ENCODE data around the gene TXNIP. TPM values are rescaled to one million over a fixed set of nuclear protein-coding genes. Genes with fewer than 3 reads are reported as not detected.

The TXNIP gene
- total RNA-seq, 1 experiment from 2014 or later: 131 TPM

- no peak for DNase-seq
- Histone ChIP-seq H3K79me2 (ENCODE audit: low read depth) (no peaks in the 10 kb centered on the region), H2AFZ (no peak overlapping the region), H3K9me3 (ENCODE audit: insufficient read depth, low read depth) (no peaks in the 10 kb centered on the region), H3K36me3 (ENCODE audit: low read depth) (no peaks in the 10 kb centered on the region), H3K4me1 (replicated peaks; ENCODE audit: insufficient read depth) (no peaks in the 10 kb centered on the region; the same call in 1 of the 2 replicates), H3K27ac (no peak overlapping the region), H3K4me3 (no peak overlapping the region), H4K20me1 (ENCODE audit: insufficient read depth) (no peaks in the 10 kb centered on the region), H3K9me2 (ENCODE audit: insufficient read depth) (no peaks in the 10 kb centered on the region), H3F3A (ENCODE audit: insufficient read depth, low read depth) (peaks cover 17% of the 10 kb centered on the region; the same call in 1 of the 2 replicates), H3K4me2 (no peak overlapping the region), H3K27me3 (ENCODE audit: insufficient read depth, low read depth) (no peaks in the 10 kb centered on the region)
- BruUV-seq (replicated peaks): no TSS peak
- ChIA-PET POLR2A (ENCODE audit: unreplicated experiment) (interaction anchor here (0.7 kb wide), 1 partner anchor 290 kb away, joined by 3 read pairs; no protein-coding TSS in a partner anchor), CTCF (no interaction called here)
- TF ChIP-seq EZH2 (IDR thresholded peaks at IDR 0.05; ENCODE audit: low read depth): no peak
- TF ChIP-seq, protein P1, sequence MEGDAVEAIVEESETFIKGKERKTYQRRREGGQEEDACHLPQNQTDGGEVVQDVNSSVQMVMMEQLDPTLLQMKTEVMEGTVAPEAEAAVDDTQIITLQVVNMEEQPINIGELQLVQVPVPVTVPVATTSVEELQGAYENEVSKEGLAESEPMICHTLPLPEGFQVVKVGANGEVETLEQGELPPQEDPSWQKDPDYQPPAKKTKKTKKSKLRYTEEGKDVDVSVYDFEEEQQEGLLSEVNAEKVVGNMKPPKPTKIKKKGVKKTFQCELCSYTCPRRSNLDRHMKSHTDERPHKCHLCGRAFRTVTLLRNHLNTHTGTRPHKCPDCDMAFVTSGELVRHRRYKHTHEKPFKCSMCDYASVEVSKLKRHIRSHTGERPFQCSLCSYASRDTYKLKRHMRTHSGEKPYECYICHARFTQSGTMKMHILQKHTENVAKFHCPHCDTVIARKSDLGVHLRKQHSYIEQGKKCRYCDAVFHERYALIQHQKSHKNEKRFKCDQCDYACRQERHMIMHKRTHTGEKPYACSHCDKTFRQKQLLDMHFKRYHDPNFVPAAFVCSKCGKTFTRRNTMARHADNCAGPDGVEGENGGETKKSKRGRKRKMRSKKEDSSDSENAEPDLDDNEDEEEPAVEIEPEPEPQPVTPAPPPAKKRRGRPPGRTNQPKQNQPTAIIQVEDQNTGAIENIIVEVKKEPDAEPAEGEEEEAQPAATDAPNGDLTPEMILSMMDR (conservative IDR thresholded peaks at IDR 0.05): no peak
- intact Hi-C loops (cut with micrococcal nuclease; ENCODE audit: unreplicated experiment): loop anchor here (5.0 kb wide), 2 partner anchors 96 to 166 kb away; partner anchors contain the start of genes NUDT17 and PEX11B
Observed at GRCh38 chr1:146013559-146013922, 17.2 kb upstream of the TXNIP start.

- Histone ChIP-seq H3K36me3 (ENCODE audit: low read depth) (no peaks in the 10 kb centered on the region), H3K27ac (no peak overlapping the region), H4K20me1 (ENCODE audit: insufficient read depth) (no peaks in the 10 kb centered on the region), H2AFZ (no peak overlapping the region), H3K9me3 (ENCODE audit: insufficient read depth, low read depth) (no peaks in the 10 kb centered on the region), H3K4me1 (replicated peaks; ENCODE audit: insufficient read depth) (no peaks in the 10 kb centered on the region; the same call in 1 of the 2 replicates), H3F3A (ENCODE audit: insufficient read depth, low read depth) (peaks cover 17% of the 10 kb centered on the region; the same call in 1 of the 2 replicates), H3K79me2 (ENCODE audit: low read depth) (no peaks in the 10 kb centered on the region), H3K4me3 (no peak overlapping the region), H3K4me2 (no peak overlapping the region), H3K9me2 (ENCODE audit: insufficient read depth) (no peaks in the 10 kb centered on the region), H3K27me3 (ENCODE audit: insufficient read depth, low read depth) (no peaks in the 10 kb centered on the region)
- no TSS peak for BruUV-seq (replicated peaks)
- peak; percentile 43 to 80 for DNase-seq
- POLR2A ChIA-PET (ENCODE audit: unreplicated experiment): interaction anchor here (0.7 kb wide), 1 partner anchor 289 kb away, joined by 3 read pairs; no protein-coding TSS in a partner anchor
- CTCF ChIA-PET: interaction anchor here (0.6 to 0.8 kb wide), 2 partner anchors 34 to 94 kb away, joined by 3 to 4 read pairs; partner anchors contain the start of gene PEX11B
- intact Hi-C loops (cut with micrococcal nuclease; ENCODE audit: unreplicated experiment): loop anchor here (5.0 kb wide), 2 partner anchors 96 to 166 kb away; partner anchors contain the start of genes NUDT17 and PEX11B
- no peak for TF ChIP-seq EZH2 (IDR thresholded peaks at IDR 0.05; ENCODE audit: low read depth)
- TF ChIP-seq, protein P1 (conservative IDR thresholded peaks at IDR 0.05): peak; percentile 82
Observed at GRCh38 chr1:146012703-146013558, 16.6 kb upstream of the TXNIP start.

DNA sequence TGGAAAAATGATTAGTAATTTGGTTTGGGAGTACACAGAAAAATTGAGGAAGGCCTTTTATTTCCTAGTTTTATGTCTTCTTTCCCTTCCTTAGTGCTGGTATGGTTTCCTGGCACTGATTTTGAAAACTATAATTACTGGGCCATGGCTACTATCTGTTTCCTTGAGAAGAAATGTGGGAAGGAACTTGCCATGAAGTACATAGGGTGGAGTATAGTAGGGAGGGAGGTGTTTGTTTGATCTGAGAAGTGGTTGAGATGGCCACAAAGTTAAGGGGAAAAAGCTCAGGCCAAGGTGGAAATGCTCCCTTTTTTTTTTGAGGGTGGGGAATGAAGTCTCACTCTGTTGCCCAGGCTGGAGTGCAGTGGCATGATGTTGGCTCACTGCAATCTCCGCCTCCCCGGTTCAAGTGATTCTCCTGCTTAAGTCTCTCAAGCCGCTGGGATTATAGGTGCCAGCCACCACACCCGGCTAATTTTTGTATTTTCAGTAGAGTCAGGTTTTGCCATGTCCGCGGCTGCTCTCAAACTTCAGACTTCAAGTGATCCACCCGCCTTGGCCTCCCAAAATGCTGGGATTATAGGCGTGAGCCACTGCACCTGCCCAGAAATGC lies 13.9 kb upstream of the TXNIP start:
- CTCF ChIA-PET: no interaction called here
- intact Hi-C loops (cut with micrococcal nuclease; ENCODE audit: unreplicated experiment): loop anchor here (1.0 to 5.0 kb wide), 3 partner anchors 93 to 163 kb away; partner anchors contain the start of genes NUDT17 and PEX11B
- no peak overlapping the region; the same call in 1 of the 2 replicates for H3K27ac ChIP-seq
- peaks cover 3% of the 10 kb centered on the region; the same call in 1 of the 2 replicates for H3K4me1 ChIP-seq (replicated peaks; ENCODE audit: insufficient read depth)
- H3K4me2 ChIP-seq: no peak overlapping the region
- H3F3A ChIP-seq (ENCODE audit: insufficient read depth, low read depth): peaks cover 25% of the 10 kb centered on the region
- H3K36me3 ChIP-seq (ENCODE audit: low read depth): no peaks in the 10 kb centered on the region
- no TSS peak for BruUV-seq (replicated peaks)
- no peaks in the 10 kb centered on the region for H3K27me3 ChIP-seq (ENCODE audit: insufficient read depth, low read depth)
- no peaks in the 10 kb centered on the region for H3K9me3 ChIP-seq (ENCODE audit: insufficient read depth, low read depth)
- no peaks in the 10 kb centered on the region for H3K79me2 ChIP-seq (ENCODE audit: low read depth)
- DNase-seq: no peak
- H3K4me3 ChIP-seq: no peak overlapping the region
- TF ChIP-seq, protein P1 (conservative IDR thresholded peaks at IDR 0.05): no peak
- no peak for TF ChIP-seq EZH2 (IDR thresholded peaks at IDR 0.05; ENCODE audit: low read depth)
- no peaks in the 10 kb centered on the region for H3K9me2 ChIP-seq (ENCODE audit: insufficient read depth)
- POLR2A ChIA-PET (ENCODE audit: unreplicated experiment): no interaction called here
- no peaks in the 10 kb centered on the region for H4K20me1 ChIP-seq (ENCODE audit: insufficient read depth)
- no peak overlapping the region for H2AFZ ChIP-seq
